HG03139 (cell line): Measurements from ENCODE around the gene ZNF341.

Source experiments
- ATAC-seq: cut with Tn5 transposase; IDR thresholded peaks from one replicate; pipeline ENCODE4 v1.9.1; 2021; ENCODE audit not compliant: unreplicated experiment

The ZNF341 gene

GRCh38 chr20:33840160-33840559 lies 108.4 kb downstream of the ZNF341 start:
- no peak for ATAC-seq

- no peak for ATAC-seq
These were observed 109.1 kb downstream of the ZNF341 start for GRCh38 chr20:33840759-33841435.

GRCh38 chr20:33841436-33841799 lies 109.6 kb downstream of the ZNF341 start:
- ATAC-seq, result no peak
